Umbilical cord (tissue), 2 donors: Measurements from ENCODE around the gene IQGAP2. TPM values are rescaled to one million over a fixed set of nuclear protein-coding genes. Genes with fewer than 3 reads are reported as not detected.

ENCODE experiments used
- DNase-seq: peaks from one replicate; pipeline ENCODE4 v3.0.0-alpha.2; 2015; ENCODE audit warnings: low spot score
- total RNA-seq: library from RNA; depleted of rRNA; stranded (reverse); fragments of >200 nt; gene quantifications from one replicate; pipeline ENCODE4 v1.2.3, GENCODE V29; 2014; ENCODE audit warnings: low replicate concordance; ENCODE audit not compliant: insufficient read depth

IQGAP2 gene
- total RNA-seq, 1 donor from 2014 or later: 32.3 TPM

- DNase-seq: no peak
Measured at GRCh38 chr5:76684756-76685519, 281.9 kb downstream of the IQGAP2 start.

GRCh38 chr5:76685704-76686103 lies 282.6 kb downstream of the IQGAP2 start:
- DNase-seq: no peak

GRCh38 chr5:76688212-76688611 lies 285.1 kb downstream of the IQGAP2 start:
- no peak for DNase-seq

- no peak for DNase-seq
Measured at GRCh38 chr5:76688836-76689235, 285.8 kb downstream of the IQGAP2 start.

DNA sequence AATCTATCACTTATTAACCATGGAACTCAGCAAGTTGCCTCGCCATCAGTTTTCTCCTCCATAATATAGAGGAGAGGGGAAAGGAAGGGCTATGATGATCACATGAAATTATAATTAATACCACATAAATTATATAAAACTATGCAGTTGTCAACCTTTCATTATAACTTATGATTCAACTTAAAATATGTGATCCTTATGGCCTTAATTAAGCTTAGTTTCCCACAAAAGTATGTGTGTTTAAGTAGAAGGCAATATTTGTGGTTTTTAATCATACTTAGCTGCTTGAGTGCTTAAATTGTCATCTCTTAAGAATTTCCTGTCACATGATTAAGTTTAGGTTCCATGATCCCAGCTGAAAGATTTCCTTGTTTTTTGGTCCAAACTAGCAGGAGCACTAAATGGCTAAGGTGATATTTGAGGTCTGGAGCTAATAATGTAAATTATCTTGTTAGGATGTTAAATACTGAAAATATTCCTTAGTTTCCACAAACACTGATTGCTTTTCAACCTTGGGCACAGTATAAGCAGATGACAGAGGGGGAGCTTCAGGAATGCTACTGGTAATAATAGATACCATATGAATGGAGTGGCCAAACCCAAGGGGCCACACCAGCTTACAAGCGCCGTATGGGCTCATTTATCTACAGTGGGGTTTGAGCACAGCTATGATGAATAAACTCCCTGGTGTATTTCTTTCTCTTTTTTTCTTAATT lies 286.4 kb downstream of the IQGAP2 start:
- DNase-seq: peak; percentile 12

DNA sequence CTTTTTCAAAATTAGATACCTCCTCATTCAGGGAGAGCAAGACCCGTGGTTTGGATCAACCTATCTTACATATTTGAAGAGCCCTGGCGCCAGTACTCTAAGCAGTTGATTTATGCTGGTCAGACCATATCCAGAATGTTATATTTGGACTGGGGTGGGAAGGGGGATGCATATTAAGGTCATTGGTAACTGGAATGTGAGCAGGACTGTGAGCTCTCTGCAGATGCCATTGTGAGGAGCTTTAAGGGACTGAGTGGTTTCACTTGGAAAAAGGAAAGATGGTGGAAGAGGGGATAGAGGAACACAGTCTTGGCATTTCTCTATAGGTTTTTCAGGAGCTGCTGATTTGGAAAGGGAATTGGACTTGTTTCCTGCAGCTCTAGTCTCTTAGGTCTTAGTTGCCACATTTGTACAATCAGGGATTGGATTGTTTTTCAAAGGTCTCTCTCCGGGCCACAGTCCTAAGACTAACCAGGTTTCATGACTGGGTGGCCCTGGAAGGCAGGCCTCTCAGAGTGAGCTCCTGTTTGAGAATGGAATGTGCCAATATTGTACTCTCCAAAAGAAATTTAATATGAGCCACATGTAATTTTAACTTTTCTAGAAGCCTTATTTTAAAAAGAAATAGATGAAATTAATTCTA lies 287.1 kb downstream of the IQGAP2 start:
- no peak for DNase-seq

GRCh38 chr5:76690704-76691466 lies 287.8 kb downstream of the IQGAP2 start:
- no peak for DNase-seq

DNA sequence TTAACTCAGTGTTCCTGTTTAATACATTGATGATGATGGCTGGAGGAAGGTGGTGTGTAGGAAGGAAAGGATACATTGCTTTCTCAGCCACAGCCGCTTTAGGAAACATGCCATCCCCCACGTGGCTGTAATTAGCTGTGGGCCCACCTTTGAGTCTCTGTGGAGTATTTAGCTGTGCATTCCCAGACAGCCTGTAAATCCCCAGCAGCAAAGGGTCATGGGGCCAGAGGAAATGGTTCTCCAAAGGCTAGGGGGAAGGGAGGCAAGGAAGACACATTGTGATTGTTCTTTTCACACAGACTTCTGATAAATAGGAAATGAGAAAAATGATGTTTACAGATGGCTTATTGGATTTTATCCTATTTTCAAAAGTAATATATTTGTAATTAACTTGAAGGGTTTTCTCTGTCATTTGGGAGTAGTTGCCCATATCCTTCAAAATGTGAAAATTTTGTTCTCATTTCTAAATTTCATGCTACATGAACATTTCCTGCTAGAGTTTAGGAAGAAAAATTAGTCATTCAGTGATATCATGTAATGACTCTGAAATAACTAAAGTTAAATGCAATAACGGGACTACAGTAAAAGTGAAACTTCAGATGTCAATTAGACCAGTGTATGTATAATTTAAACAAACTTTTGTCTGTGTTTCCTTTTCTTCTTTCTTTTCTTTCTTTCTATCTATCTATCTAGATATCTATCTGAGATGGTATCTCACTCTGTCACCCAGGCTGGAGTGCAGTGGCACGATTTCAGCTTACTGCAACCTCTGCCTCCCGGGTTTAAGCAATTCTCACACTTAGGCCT lies 288.6 kb downstream of the IQGAP2 start:
- no peak for DNase-seq

DNA sequence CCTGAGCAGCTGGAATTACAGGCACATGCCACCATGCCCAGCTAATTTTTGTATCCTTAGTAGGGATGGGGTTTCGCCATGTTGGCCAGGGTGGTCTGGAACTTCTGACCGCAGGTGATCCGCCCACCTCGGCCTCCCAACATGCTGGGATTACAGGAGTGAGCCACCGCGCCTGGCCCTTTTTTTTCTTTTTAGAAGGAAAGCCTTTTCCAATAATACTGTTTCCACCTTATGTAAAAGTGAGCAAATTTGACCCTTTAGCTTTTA lies 289.1 kb downstream of the IQGAP2 start:
- no peak for DNase-seq

DNA sequence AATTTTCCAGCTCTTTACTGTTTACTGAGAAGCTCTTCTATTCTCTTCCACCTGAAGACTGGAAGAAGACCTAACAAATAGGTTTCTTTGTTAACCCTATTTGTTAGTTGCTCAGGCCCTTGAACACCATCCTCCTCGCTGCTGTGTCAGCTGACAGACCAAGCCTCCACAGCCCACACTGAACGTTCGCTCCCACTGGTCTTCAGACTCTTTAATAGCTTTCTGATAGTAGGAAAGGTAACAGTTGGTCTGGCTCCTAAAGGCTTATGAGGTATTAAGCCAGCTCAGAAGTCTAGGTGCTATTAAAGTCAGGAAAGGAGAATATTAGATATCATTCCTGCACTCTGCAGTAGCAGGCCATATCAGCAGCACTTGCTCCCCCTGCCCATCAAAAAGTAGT lies 289.6 kb downstream of the IQGAP2 start:
- no peak for DNase-seq

GRCh38 chr5:76693141-76693540 lies 290.1 kb downstream of the IQGAP2 start:
- DNase-seq: no peak

DNA sequence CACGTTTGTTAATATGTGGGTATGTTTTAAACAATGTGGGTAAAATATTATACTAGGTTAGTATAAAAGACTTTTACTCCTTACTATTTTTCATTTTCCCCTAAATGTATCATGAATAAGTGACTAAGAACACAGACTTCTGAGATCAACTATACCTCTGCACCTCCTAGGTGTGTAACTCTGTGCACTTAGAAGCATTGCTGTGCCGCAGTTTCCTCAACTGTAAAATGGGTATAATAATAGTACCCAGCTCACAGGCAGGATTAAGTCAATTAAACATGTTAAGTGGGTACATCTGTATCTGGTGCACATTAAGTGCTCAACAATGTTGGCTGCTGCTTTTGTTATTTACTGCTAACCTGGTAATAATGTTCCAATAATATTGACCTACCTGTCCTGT lies 291.2 kb downstream of the IQGAP2 start:
- no peak for DNase-seq

DNA sequence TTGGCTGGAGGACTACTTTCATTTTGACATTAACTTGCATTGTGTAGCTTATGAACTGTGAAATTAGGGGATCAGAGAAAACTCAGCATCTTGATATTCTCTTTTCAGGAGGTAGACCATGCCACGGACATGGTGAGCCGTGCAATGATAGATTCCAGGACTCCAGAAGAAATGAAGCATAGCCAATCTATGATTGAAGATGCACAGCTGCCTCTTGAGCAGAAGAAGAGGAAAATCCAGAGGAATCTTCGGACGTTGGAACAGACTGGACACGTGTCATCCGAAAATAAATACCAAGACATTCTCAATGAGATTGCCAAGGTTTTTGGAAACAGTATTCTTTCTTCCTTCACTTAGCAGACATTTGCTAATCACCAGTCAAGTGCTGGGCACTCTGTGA lies 292.3 kb downstream of the IQGAP2 start:
- DNase-seq: no peak

DNA sequence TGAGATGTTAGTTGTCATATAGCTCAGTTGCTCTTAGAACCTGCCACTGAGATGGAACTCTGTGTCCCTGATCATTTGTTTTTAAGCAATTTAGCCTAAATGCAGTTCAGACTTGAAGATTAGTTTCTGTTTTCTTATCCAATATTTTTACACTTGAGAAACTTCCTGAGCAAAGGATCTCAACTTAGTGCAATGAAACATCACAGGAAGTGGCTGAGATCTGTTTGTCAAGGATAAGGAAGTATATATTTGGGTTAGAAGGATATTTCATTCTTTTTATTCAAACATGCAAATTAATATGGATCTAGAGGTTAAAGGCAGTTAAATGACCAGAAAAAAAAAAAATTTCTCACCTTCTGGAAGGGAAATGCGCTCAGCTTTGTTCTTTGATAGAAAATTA lies 293.2 kb downstream of the IQGAP2 start:
- DNase-seq: no peak

GRCh38 chr5:76697670-76698069 lies 294.6 kb downstream of the IQGAP2 start:
- no peak for DNase-seq

DNA sequence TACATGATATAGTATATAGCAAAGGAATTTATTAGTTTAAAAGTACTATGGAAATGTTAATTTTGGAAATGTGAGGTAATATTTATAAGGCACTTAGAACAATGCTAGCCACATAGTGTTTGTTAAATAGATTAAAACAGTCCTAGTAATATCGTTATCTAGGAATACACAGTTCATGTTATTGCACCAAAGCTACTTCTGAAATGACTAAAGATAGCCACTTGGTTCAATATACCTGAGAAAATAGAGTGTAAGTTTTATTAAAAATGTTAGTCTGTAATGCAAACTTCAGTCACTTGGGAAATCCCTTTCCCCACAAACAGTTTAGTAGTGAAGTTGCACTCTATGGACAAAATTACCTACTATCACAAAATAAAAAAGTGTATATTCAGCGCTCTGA lies 297.5 kb downstream of the IQGAP2 start:
- no peak for DNase-seq

DNA sequence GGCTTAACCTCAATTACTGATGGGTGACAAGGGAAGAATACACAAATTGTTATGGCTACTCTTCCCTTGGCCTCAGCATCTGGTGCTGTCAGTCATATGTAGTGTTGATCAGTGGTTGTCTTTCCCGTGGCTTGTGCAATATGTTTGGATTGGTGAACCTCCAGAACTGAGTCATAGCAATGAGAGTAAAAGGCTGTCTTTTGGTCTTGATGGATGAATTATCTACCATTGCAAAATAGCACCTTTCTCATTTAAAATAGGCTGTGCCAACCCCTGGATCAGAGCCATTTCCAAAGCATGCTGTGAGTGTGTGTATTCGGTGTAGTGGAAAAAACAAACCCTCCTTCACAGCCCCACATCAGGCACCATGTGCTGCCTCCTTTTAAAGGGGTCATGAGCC lies 298.2 kb downstream of the IQGAP2 start:
- DNase-seq: no peak

- DNase-seq: no peak
Measured at GRCh38 chr5:76703707-76704106, 300.6 kb downstream of the IQGAP2 start.

DNA sequence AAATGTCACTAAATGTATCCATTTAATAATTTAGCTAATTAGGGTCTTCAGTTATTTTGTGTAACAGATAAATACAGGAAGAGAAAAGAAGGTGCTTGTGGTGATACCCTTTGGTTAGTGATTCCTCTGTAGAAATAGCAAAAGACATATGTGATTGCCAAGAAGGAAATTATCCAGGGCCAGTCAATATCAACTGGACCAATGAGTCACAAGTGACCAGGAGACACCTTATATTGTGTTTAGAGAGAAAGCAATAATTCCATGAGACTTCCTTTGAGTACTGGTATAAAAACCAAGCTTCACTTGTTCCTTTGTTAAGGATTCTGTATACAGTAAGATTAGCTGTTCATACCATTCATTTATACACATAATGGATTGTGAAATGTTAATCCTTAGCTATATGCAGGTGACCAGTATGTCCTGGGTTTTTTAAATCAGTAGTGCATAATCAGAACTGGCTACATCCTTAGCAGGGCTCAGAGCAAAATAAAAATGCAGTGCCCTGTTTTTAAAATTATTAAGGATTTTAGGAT lies 301.1 kb downstream of the IQGAP2 start:
- no peak for DNase-seq

DNA sequence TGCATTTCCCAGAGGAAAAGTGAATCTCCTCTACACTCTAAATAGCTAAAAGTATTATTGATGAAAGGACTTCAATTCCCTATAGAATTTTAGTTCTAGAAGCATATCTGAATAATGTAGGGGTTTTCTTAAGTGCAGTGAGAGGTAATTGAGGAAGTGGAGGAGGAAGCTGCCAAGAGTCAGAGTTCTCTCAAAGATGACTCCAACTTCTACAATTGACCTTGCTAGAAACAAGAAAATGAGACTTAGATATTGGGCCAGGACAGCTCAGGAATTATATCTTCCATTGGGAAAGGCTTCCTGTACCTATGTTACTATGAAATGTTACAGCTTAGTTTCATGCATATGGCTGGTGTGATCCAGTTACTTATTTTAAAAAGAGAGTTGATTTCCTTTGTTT lies 302.5 kb downstream of the IQGAP2 start:
- DNase-seq: no peak

GRCh38 chr5:76709762-76710161 lies 306.7 kb downstream of the IQGAP2 start:
- DNase-seq: no peak
